ENCODE measurements around the gene SCYL1. TPM values are rescaled to one million over a fixed set of nuclear protein-coding genes. Genes with fewer than 3 reads are reported as not detected.
"Not testable (repeated sequence)": the region's sequence is repeated elsewhere in the genome, so short reads cannot be mapped to it uniquely, and the experiment has no call there.

The SCYL1 gene
- total and polyA plus RNA-seq, 2 donors (not counting 1 experiment from before 2014, with no cell fraction given), result 76.5 to 85.5 TPM

GRCh38 chr11:65522718-65523630 is 1.9 kb upstream of the SCYL1 start:
- H3K9me3 ChIP-seq (ENCODE audit: control extremely low read depth in 1 of 3, control insufficient read depth in 2 of 3, insufficient read depth in 1 of 3, low read length in 2 of 3); H3K9me3 Mint-ChIP-seq (ENCODE audit: insufficient read depth); POLR2A ChIA-PET; ATAC-seq (ENCODE audit: low read depth); H3K27me3 ChIP-seq (replicated peaks in 1 of 4; ENCODE audit: control extremely low read depth in 1 of 4, control insufficient read depth in 3 of 4, insufficient read depth in 4 of 4, low read length in 3 of 4); H3K27me3 Mint-ChIP-seq: not testable (repeated sequence)
- H3K27ac Mint-ChIP-seq, result peak overlapping the region; percentile 88
- H3K4me2 ChIP-seq (replicated peaks; ENCODE audit: low read depth, low read length, poor library complexity, severe bottlenecking), result peak overlapping the region; percentile 69
- H3K4me3 Mint-ChIP-seq, result peak overlapping the region; percentile 80
- 0% methylated on average over 4 of the region's 18 CpGs for WGBS (ENCODE audit: insufficient coverage)
- CTCF ChIA-PET, result interaction anchor here (1.6 kb wide), 1 partner anchor 107 kb away, joined by 5 read pairs; no protein-coding TSS in a partner anchor
- peak overlapping the region; percentile 53 to 63 for H3K27ac ChIP-seq (ENCODE audit: low read length in 2 of 2)
- H3K4me3 ChIP-seq (ENCODE audit: control extremely low read depth in 1 of 5, extremely low read depth in 1 of 5, insufficient read depth in 1 of 5, low read depth in 2 of 5, low read length in 4 of 5), result peak overlapping the region; percentile 13 to 43 (median 30)
- peak; percentile 65 for DNase-seq
- peaks cover 39% of the 10 kb centered on the region for H3K4me1 Mint-ChIP-seq
- peaks cover 26% of the 10 kb centered on the region for H3K79me2 ChIP-seq (ENCODE audit: control insufficient read depth, insufficient read depth, low read length)
- H3K4me1 ChIP-seq (ENCODE audit: control insufficient read depth in 2 of 2, insufficient read depth in 2 of 2, low read length in 2 of 2), result peaks cover 39 to 41% of the 10 kb centered on the region in 2 donors
- peaks cover 20% of the 10 kb centered on the region for H4K20me1 ChIP-seq (ENCODE audit: control insufficient read depth, insufficient read depth, low read length, poor library complexity, severe bottlenecking)
- intact Hi-C loops (cut with micrococcal nuclease), result loop anchor here (10.0 kb wide), 1 partner anchor 478 kb away; the partner anchor contains the start of gene SAC3D1
- peaks cover 0 to 10% of the 10 kb centered on the region in 2 experiments for H3K36me3 ChIP-seq (replicated peaks in 1 of 2; ENCODE audit: control extremely low read depth in 1 of 2, control insufficient read depth in 1 of 2, extremely low read depth in 1 of 2, insufficient read depth in 2 of 2, low read length in 1 of 2)
- peak overlapping the region; percentile 47 for H3K9ac ChIP-seq (ENCODE audit: low read length)
- H2AFZ ChIP-seq (ENCODE audit: insufficient read depth, low read depth, low read length, poor library complexity, severe bottlenecking), result peak overlapping the region; percentile 12

- H3K27me3 Mint-ChIP-seq; H3K9me3 ChIP-seq (ENCODE audit: control extremely low read depth in 1 of 3, control insufficient read depth in 2 of 3, insufficient read depth in 1 of 3, low read length in 2 of 3); DNase-seq; ATAC-seq (ENCODE audit: low read depth); H3K27me3 ChIP-seq (replicated peaks in 1 of 4; ENCODE audit: control extremely low read depth in 1 of 4, control insufficient read depth in 3 of 4, insufficient read depth in 4 of 4, low read length in 3 of 4); H3K9me3 Mint-ChIP-seq (ENCODE audit: insufficient read depth): not testable (repeated sequence)
- intact Hi-C loops (cut with micrococcal nuclease), result loop anchor here (10.0 kb wide), 1 partner anchor 479 kb away; the partner anchor contains the start of gene SAC3D1
- Histone ChIP-seq H3K9ac (ENCODE audit: low read length) (peak overlapping the region; percentile 47), H3K36me3 (replicated peaks in 1 of 2; ENCODE audit: control extremely low read depth in 1 of 2, control insufficient read depth in 1 of 2, extremely low read depth in 1 of 2, insufficient read depth in 2 of 2, low read length in 1 of 2) (peaks cover 0 to 11% of the 10 kb centered on the region in 2 experiments), H3K4me3 (ENCODE audit: control extremely low read depth in 1 of 5, extremely low read depth in 1 of 5, insufficient read depth in 1 of 5, low read depth in 2 of 5, low read length in 4 of 5) (peak overlapping the region in 2 of 5 experiments; percentile 30 to 43), H3K27ac (ENCODE audit: low read length in 2 of 2) (peak overlapping the region; percentile 53 to 63), H4K20me1 (ENCODE audit: control insufficient read depth, insufficient read depth, low read length, poor library complexity, severe bottlenecking) (peaks cover 20% of the 10 kb centered on the region), H3K79me2 (ENCODE audit: control insufficient read depth, insufficient read depth, low read length) (peaks cover 32% of the 10 kb centered on the region), H2AFZ (ENCODE audit: insufficient read depth, low read depth, low read length, poor library complexity, severe bottlenecking) (peak overlapping the region; percentile 12), H3K4me2 (replicated peaks; ENCODE audit: low read depth, low read length, poor library complexity, severe bottlenecking) (peak overlapping the region; percentile 69), H3K4me1 (ENCODE audit: control insufficient read depth in 2 of 2, insufficient read depth in 2 of 2, low read length in 2 of 2) (peaks cover 39 to 41% of the 10 kb centered on the region in 2 donors)
- CTCF ChIA-PET, result interaction anchor here (0.5 to 1.6 kb wide), 3 partner anchors 15 to 161 kb away, joined by 3 to 5 read pairs (median 3); no protein-coding TSS in a partner anchor
- POLR2A ChIA-PET, result interaction anchor here (1.9 to 2.2 kb wide), 2 partner anchors 17 to 25 kb away, joined by 7 to 16 read pairs; no protein-coding TSS in a partner anchor
- Mint-ChIP-seq H3K27ac (peak overlapping the region; percentile 88), H3K4me1 (peaks cover 39% of the 10 kb centered on the region), H3K4me3 (peak overlapping the region; percentile 80)
- 52% methylated on average over 7 of the region's 7 CpGs for WGBS (ENCODE audit: insufficient coverage)
These were observed 1.3 kb upstream of the SCYL1 start for GRCh38 chr11:65523631-65523968.

Measured in B cell (primary cell).